GM21423 (cell line): Measurements from ENCODE around the gene MYH13.

Source experiments
- ATAC-seq: cut with Tn5 transposase; IDR thresholded peaks from one replicate; pipeline ENCODE4 v1.9.1; 2021; ENCODE audit warnings: mild to moderate bottlenecking, moderate library complexity; ENCODE audit not compliant: unreplicated experiment

The MYH13 gene

DNA sequence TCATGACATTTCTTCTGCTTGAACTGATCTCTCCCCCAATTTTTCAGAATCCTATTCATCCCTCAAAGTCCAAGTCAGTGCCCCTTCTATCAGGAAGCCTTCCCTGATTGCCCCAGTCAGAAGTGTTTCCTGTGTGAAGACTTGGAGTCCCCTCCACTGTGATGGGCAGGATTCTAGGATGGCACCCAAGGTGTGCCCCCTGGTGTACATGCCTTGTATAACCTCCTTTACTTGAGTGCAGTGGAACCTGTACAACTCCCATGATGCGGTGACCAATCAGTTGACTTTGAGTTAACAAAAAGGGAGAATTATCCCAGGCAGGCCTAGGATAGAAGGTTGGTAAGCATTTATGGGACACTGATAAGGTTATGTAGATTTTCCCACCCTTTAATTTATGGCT lies 23.4 kb downstream of the MYH13 start:
- no peak for ATAC-seq

DNA sequence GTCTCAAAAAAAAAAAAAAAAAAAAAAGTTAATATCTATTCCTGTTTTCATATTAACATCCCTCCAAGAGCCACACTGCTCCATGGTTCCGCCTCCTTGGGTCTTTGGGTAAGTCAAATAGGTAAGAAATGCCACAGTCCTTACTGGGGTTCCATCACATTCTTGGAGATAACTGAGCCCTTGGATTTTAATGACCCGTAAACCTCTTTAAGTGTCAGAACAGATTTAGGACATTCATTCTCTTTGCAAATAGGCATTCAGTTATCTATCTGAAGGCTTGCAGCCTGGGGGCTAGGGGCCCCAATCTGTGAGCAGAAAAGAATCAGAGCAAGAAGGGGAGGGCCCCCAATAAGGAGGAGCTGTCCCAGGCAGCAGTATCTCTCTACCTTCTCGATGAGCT lies 28.0 kb downstream of the MYH13 start:
- ATAC-seq, result no peak

DNA sequence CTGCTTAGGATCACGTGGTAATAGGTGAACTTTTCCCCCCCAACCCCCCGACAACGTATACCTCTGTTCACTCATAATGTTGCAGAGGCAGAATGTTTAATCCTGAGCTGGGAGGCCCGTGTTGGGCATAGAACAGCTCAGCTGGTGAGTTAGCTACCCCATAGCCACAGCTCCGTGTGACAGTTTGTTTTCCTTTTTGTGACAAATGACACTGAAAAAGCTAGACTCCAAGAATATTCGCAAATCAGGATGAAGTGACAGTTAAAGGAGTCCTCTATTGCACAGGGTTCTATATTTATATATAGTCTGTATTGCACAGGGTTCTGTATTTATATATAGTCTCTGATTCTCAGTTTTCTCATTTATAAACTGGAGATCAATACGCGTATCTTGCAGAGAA lies 33.8 kb downstream of the MYH13 start:
- ATAC-seq, result no peak

- ATAC-seq, result no peak
These were observed 34.8 kb downstream of the MYH13 start for GRCh38 chr17:10337976-10338375.

DNA sequence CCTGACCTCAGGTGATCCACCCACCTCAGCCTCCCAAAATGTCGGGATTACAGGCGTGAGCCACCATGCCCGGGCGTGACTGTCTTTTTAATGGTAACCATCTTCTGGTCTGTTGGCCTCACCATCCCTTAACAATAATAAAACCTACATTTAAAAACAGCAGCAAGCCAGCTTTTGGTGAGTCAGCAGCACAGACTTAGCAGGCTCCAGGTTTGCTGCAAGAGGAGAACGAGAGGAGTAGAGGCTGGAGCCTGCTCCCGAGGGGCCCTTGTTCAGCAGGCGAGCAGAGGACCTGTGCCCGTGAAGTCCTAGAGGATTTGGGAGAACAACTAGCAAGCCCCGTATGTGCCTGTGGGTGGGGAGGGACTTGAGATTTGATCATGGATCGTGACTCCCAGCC lies 35.7 kb downstream of the MYH13 start:
- ATAC-seq, result no peak

GRCh38 chr17:10336393-10336792 lies 36.4 kb downstream of the MYH13 start:
- no peak for ATAC-seq

- no peak for ATAC-seq
These were observed 40.3 kb downstream of the MYH13 start for GRCh38 chr17:10332515-10332914.

GRCh38 chr17:10328971-10329923 lies 43.6 kb downstream of the MYH13 start:
- ATAC-seq, result no peak

GRCh38 chr17:10328206-10328605 lies 44.6 kb downstream of the MYH13 start:
- no peak for ATAC-seq

DNA sequence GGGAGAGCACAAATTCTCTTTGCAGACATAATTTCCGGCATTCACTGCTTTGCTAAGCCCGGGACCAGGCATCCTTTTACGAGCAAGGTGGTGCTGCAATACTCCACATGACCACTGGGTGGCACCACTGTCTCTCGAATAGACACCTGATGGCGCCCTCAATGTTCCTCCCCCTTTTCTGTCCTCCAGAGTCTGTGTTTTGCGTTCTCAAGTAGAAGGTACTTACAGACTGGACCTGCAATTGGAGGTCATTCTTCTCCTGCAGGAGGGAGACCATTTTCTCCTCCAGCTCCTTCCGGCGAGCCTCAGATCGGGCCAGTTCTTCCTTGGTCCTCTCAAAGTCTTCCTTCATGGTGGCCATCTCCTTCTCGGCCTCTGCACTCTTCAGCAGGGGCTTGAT lies 45.2 kb downstream of the MYH13 start:
- ATAC-seq, result peak; percentile 56

GRCh38 chr17:10325031-10325695 lies 47.6 kb downstream of the MYH13 start:
- no peak for ATAC-seq

DNA sequence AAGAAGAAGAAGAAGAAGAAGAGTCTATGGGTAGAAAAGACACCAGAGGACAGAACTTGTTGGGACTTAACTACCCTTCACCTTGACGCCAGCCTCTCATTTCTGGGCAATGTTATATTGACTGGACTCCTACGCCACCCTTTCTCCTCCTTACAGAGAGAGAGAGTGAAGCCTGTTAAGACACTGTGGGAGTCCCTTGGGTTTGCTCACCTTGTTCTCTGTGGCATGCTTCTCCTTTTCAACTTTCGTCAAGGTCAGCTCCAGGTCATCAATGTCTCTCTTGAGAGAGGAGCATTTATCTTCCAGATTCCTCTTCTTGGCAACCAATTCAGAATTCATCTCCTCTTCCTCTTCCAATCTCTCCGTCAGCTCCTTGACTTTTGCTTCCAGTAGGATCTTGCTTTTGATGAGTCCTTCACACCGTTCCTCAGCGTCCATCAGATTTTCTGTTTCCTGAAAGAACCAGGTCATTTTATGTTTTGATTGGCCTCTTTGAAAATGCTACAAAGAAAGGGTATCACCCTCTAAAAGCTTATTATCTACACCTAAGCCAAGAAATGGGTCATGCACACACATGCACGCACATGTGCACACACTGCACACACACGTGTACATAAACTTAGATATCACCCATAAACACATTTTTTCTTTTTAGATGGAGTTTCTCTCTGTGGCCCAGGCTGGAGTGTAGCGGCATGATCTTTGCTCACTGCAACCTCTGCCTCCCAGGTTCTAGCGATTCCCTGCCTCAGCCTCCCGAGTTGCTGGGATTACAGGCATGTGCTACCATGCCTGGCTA lies 48.8 kb downstream of the MYH13 start:
- no peak for ATAC-seq

- no peak for ATAC-seq
These were observed 54.3 kb downstream of the MYH13 start for GRCh38 chr17:10318535-10318934.

DNA sequence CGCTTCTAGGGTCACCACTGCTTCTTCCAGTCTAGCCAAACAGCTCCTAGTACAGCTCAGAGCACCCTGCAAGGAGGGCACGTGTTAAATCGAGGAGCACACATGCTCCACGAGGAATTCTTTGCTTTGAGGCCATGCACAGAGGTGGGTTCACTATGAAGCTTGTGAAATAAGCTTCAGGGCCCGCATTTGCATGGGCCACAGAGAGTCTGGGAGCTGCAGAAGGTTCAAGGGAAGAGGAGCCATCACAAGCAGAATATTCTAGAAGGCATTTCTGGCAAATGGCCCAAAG lies 55.3 kb downstream of the MYH13 start:
- ATAC-seq, result no peak

DNA sequence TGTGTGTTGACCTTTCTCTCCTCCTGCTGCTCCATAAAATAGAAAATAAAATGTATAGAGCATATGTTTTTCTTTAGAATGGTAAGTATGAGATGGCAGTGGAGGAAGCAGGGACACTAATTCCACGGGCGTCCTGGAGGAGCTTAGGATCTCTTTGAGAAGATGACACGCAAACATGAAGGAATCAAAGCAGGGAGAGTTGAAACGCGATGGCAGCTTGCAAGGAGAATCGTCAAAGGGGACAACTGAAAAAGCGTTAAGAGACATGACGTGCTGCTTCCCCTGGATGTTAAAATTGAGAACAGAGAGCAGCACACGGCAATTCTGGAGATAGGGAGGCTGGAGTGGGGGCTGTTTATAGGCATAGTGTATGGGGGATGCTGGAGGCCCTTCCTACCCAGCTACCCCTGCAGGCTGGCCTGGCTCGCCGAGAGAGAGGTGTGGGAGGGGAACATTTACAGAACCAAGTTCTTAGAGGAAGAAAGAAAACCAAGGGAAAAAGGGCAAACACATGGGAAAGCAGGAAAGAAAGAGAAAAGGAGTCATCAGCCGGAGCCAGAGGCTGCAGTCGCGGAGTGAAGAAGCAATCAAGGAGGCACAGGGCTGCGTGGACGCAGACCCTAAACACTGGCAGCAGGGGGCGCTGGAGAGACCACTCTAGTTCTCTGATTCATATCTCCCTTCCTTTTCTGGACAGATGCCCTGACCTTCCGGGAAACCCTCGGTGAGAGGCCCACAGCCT lies 55.8 kb downstream of the MYH13 start:
- no peak for ATAC-seq

DNA sequence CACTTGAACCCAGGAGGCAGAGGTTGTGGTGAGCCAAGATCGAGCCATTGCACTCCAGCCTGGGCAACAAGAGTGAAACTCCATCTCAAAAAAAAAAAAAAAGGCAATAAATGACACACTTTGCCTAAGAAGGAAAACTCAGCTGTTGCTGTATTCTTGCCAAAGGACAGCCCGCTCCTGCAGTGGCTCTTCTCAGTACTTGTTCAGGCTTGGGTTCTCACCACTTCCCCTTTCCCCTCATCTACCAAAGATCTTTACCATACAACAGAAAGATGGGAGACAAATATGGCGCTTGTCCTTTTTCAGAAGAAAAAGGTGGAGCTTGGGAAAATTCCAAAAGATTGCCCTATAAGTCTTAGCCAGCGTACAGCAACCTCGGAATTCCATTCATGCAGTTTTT lies 58.5 kb downstream of the MYH13 start:
- ATAC-seq, result no peak

DNA sequence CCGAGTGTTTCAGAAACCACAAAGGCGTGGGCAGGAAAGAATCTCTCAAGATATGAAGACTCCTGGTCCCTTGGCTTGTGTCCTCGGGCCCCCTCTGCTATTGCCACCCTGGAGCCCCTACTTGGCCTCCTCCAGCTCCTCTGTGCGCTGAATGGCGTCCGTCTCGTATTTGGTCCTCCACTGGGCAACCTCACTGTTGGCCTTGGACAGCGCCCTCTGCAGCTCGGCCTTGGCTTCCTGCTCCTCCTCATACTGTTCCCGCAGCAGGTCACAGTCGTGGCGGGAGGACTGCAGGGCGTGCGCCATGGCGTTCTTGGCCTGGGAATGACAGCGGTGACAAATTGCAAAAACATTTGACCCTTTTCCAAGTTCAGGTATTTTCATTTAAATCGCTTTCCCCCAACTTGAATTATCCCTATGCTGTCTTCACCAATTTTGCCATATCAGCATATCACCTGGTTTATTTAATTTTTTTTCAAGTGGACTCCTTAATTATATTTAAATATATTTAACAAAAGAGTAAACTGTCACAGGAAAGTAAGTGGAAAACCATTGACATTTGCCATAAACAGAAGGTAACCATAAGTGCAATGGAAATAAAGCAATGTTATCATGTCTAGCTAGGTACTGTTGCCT lies 59.7 kb downstream of the MYH13 start:
- ATAC-seq, result no peak

- ATAC-seq, result no peak
These were observed 61.7 kb downstream of the MYH13 start for GRCh38 chr17:10311131-10311530.

DNA sequence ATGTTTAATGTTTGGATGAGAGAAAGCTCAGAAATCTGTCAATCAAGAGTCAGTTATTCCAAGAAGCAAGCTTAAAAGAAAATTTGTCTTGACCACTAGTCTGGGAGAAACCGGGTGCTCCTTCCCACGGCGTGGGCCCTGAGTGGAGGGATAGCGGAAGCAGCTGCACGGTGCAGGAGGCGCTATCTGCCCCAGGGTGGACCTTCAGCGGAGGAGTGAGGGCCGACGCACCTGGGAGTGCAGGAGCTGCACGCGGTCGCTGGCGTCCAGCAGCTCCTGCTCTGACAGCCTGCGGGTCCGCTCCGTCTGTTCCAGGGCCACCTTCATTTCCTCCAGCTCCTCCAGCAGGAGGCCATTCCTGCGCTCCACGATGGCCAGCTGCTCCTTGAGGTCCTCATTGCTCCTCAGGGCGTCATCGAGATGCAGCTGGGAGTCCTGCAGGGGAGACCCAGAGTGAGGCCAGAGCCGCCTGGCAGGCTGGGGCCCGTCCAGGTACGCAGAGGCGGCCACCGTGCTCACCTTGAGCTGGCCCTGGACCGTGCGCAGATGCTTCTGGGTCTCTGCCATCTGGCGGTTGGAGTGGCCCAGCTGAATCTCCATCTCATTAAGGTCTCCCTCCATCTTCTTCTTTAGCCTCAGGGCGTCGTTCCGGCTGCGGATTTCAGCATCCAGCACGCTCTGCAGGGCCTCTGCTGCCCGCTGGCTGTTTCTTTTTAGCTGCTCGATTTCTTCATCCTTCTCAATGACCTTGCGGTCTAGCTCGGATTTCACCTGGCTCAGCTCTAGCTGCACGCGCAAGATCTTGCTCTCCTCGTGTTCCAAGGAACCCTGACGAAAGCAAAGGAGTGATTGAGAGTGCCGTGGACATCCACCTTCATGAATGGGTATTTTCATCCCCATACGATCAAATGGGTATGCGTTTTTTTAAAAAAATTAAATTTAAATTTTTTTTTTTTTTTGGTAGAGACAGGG lies 63.5 kb downstream of the MYH13 start:
- no peak for ATAC-seq
